Right lobe of liver (tissue), 6 donors: ENCODE measurements around the gene LDLRAP1. TPM values are rescaled to one million over a fixed set of nuclear protein-coding genes. Genes with fewer than 3 reads are reported as not detected.
A peak's percentile ranks its signal among the peaks of the same experiment; 100 is the strongest.
"Not testable (repeated sequence)": the region's sequence is repeated elsewhere in the genome, so short reads cannot be mapped to it uniquely, and the experiment has no call there.

ENCODE experiments used
- ATAC-seq, 4 donors: fragments of 200-7000 bp; cut with Tn5 transposase; one replicate each; pipeline ENCODE4 v1.9.1; 2020; ENCODE audit warnings: mild to moderate bottlenecking in 4 of 4, moderate library complexity in 4 of 4
- DNase-seq, 3 donors: peaks; one replicate each; pipeline ENCODE4 v3.0.0-alpha.2; 2020
- H3K27ac ChIP-seq, 3 donors: fragments of 200-600 bp; one replicate each; pipeline ENCODE4 v1.8.0; 2022
- H3K27me3 ChIP-seq, 2 donors: fragments of 200-600 bp; one replicate each; pipeline ENCODE4 v1.8.0; 2022
- H3K36me3 ChIP-seq, 4 donors: fragments of 200-600 bp; sonication (generic) in 1 of 4; one replicate each; pipeline versions ENCODE4 v1.5.1 to v1.8.0; 2017 to 2022; ENCODE audit warnings: control low read depth in 1 of 4
- H3K4me1 ChIP-seq, 4 donors: fragments of 200-600 bp; sonication (generic) in 1 of 4; one replicate each; pipeline versions ENCODE4 v1.5.1 to v1.8.0; 2017 to 2022; ENCODE audit warnings: control low read depth in 1 of 4
- H3K4me3 ChIP-seq, 3 donors: fragments of 200-600 bp; one replicate each; pipeline ENCODE4 v1.8.0; 2022
- H3K9me3 ChIP-seq, 4 donors: fragments of 200-600 bp; sonication (generic) in 1 of 4; one replicate each; pipeline versions ENCODE4 v1.5.1 to v1.8.0; 2017 to 2022; ENCODE audit warnings: control low read depth in 1 of 4
- CTCF ChIP-seq, 4 donors: fragments of 200-600 bp in 3 of 4; fragments of 450-650 bp in 1 of 4; IDR thresholded peaks; one replicate each; pipeline versions ENCODE4 v1.5.1 to v1.8.0; 2016 to 2022; ENCODE audit warnings: antibody characterized with exemption in 4 of 4, mild to moderate bottlenecking in 2 of 4
- POLR2A ChIP-seq: fragments of 450-650 bp; IDR thresholded peaks from one replicate; pipeline ENCODE4 v1.6.1; 2017; ENCODE audit warnings: antibody characterized with exemption, mild to moderate bottlenecking
- WGBS: methylation state at CpG from one replicate; pipeline ENCODE4 v1.1.6; 2018; ENCODE audit warnings: low coverage, low lambda C conversion rate; ENCODE audit not compliant: insufficient coverage; ENCODE audit errors: missing lambda C conversion rate; 5-methylcytosine and 5-hydroxymethylcytosine counted together
- intact Hi-C, 2 donors: fragments of 100-400 bp; cut with DNase I; formaldehyde crosslinking; loops; one replicate each; pipeline versions ENCODE4 v1.11.2 to v1.14.1; 2022
- total RNA-seq, 6 experiments: library from RNA; depleted of rRNA in 2 of 6; stranded (reverse); fragments of >200 nt in 2 of 6; fragmentation: NEBNext Ultra II Directional in 3 of 6; extraction: Animal tissue kit (Norgen Biotek cat#: 25700) in 3 of 6; gene quantifications; one replicate each; pipeline versions ENCODE4 v1.1.0 to v1.2.4, GENCODE V29; 2016 to 2023
- donor health status: DM: no; HTN: yes; CAD: no.
- donor health status: DM: no; HTN: no; CAD: no.
- donor health status: DM: no; HTN: no; CAD: no.
- donor health status: DM: no; HTN: yes; CAD: no.
- donor health status: DM: no; HTN: yes; CAD: no.

Gene LDLRAP1
- total RNA-seq, 6 experiments from 2014 or later, result 15.3 to 24.3 (median 16.7) TPM

GRCh38 chr1:25502957-25503356 is 40.4 kb upstream of the LDLRAP1 start:
- ATAC-seq (no peak), DNase-seq (peak in 1 of 3 donors; percentile 23)
- peaks cover 0 to 20% (median 8%) of the 10 kb centered on the region in 4 donors for H3K36me3 ChIP-seq
- no peaks in the 10 kb centered on the region for H3K9me3 ChIP-seq
- WGBS, result 64% methylated on average over 3 of the region's 4 CpGs
- H3K27ac ChIP-seq, result no peak overlapping the region
- no peaks in the 10 kb centered on the region for H3K27me3 ChIP-seq
- intact Hi-C loops, result no loop called here
- no peak overlapping the region for H3K4me3 ChIP-seq
- H3K4me1 ChIP-seq, result peaks cover 0 to 8% (median 1%) of the 10 kb centered on the region in 4 donors
- no peak for TF ChIP-seq POLR2A
- no peak for TF ChIP-seq CTCF (IDR thresholded peaks at IDR 0.05)

GRCh38 chr1:25503551-25504426 is 39.6 kb upstream of the LDLRAP1 start:
- 66% methylated on average over 6 of the region's 12 CpGs for WGBS
- no peak overlapping the region for H3K4me3 ChIP-seq
- DNase-seq (peak; percentile 71 to 75 (median 74)), ATAC-seq (peak; percentile 90 to 96 (median 95))
- no peaks in the 10 kb centered on the region for H3K27me3 ChIP-seq
- H3K36me3 ChIP-seq, result peaks cover 0 to 12% (median 4%) of the 10 kb centered on the region in 4 donors
- TF ChIP-seq CTCF (IDR thresholded peaks at IDR 0.05), result peak; percentile 59 to 76 (median 66)
- TF ChIP-seq POLR2A, result no peak
- H3K4me1 ChIP-seq, result peaks cover 0 to 8% (median 1%) of the 10 kb centered on the region in 4 donors
- no peaks in the 10 kb centered on the region for H3K9me3 ChIP-seq
- no peak overlapping the region for H3K27ac ChIP-seq
- intact Hi-C loops, result no loop called here

GRCh38 chr1:25504706-25505595 is 38.5 kb upstream of the LDLRAP1 start:
- ATAC-seq (peak in 1 of 4 donors; percentile 10), DNase-seq (peak in 1 of 3 donors; percentile 27)
- 60% methylated on average over 9 of the region's 9 CpGs for WGBS
- intact Hi-C loops, result no loop called here
- no peak for TF ChIP-seq POLR2A
- no peak for TF ChIP-seq CTCF (IDR thresholded peaks at IDR 0.05)
- Histone ChIP-seq H3K9me3 (no peaks in the 10 kb centered on the region), H3K27ac (no peak overlapping the region), H3K4me1 (peaks cover 0 to 7% (median 1%) of the 10 kb centered on the region in 4 donors), H3K27me3 (no peaks in the 10 kb centered on the region), H3K36me3 (peaks cover 0 to 4% (median 0%) of the 10 kb centered on the region in 4 donors), H3K4me3 (no peak overlapping the region)

- intact Hi-C loops, result no loop called here
Observed at GRCh38 chr1:25505656-25506385, 37.6 kb upstream of the LDLRAP1 start.

GRCh38 chr1:25506566-25507463 is 36.6 kb upstream of the LDLRAP1 start:
- H3K27ac ChIP-seq, H3K4me3 ChIP-seq, ATAC-seq, H3K27me3 ChIP-seq, intact Hi-C loops, H3K4me1 ChIP-seq, H3K9me3 ChIP-seq, H3K36me3 ChIP-seq: not testable (repeated sequence)
- WGBS, result 35% methylated on average over 16 of the region's 37 CpGs
- peak in 1 of 3 donors; percentile 6 for DNase-seq

More at GRCh38 chr1:25505656-25506385, 37.6 kb upstream of the LDLRAP1 start:
- H3K4me3 ChIP-seq, result no peak overlapping the region
- peak in 1 of 3 donors; percentile 26 for DNase-seq
- ATAC-seq, result peak in 1 of 4 donors; percentile 17
- TF ChIP-seq POLR2A (no peak), CTCF (IDR thresholded peaks at IDR 0.05) (no peak)
- WGBS, result 68% methylated on average over 7 of the region's 14 CpGs
- peaks cover 0 to 3% (median 0%) of the 10 kb centered on the region in 4 donors for H3K4me1 ChIP-seq
- no peaks in the 10 kb centered on the region for H3K9me3 ChIP-seq
- peaks cover 0 to 4% (median 0%) of the 10 kb centered on the region in 4 donors for H3K36me3 ChIP-seq
- no peaks in the 10 kb centered on the region for H3K27me3 ChIP-seq
- no peak overlapping the region for H3K27ac ChIP-seq
